ENCODE results near the gene EXD2.
"Not testable (repeated sequence)": the region's sequence is repeated elsewhere in the genome, so short reads cannot be mapped to it uniquely, and the experiment has no call there.

The EXD2 gene

GRCh38 chr14:69267492-69267891 is 76.2 kb downstream of the EXD2 start:
- no peak overlapping the region for H3K9ac ChIP-seq (ENCODE audit: low read depth, low read length)
- H3K4me3 ChIP-seq (ENCODE audit: low read depth, low read length), result no peak overlapping the region
- H3K9me3 ChIP-seq (ENCODE audit: control insufficient read depth, insufficient read depth, low read length), result no peaks in the 10 kb centered on the region
- peaks cover 2% of the 10 kb centered on the region; the same call in 1 of the 2 replicates for H3K4me1 ChIP-seq (ENCODE audit: control insufficient read depth, insufficient read depth, low read length)
- no peak overlapping the region for H3K27ac ChIP-seq (ENCODE audit: low read depth, low read length)
- no peaks in the 10 kb centered on the region for H3K36me3 ChIP-seq (ENCODE audit: control insufficient read depth, insufficient read depth, low read length)
- no peaks in the 10 kb centered on the region; the same call in 1 of the 2 replicates for H3K27me3 ChIP-seq (ENCODE audit: control insufficient read depth, insufficient read depth, low read length)

DNA sequence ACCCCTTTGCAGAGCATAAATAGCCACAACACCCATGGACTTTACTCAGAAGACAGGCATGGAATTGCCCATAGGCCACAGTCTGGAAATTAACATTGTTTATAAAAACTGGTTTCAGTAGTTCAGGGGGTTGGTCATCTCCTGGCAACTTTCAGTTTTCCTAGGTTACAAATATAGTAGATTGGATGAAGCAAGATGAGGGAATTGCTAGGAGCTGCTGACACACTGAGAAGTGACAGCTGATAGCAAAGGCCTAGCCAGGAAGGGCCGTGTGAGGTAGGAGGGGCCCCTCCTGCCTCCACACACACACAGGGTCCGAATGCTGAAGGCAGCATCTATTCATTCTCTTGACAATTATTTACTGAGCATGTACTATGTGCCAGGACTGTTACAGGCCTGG is 76.9 kb downstream of the EXD2 start:
- no peak overlapping the region for H3K9ac ChIP-seq (ENCODE audit: low read depth, low read length)
- no peaks in the 10 kb centered on the region for H3K27me3 ChIP-seq (ENCODE audit: control insufficient read depth, insufficient read depth, low read length)
- H3K4me3 ChIP-seq (ENCODE audit: low read depth, low read length), result no peak overlapping the region
- no peaks in the 10 kb centered on the region for H3K9me3 ChIP-seq (ENCODE audit: control insufficient read depth, insufficient read depth, low read length)
- no peaks in the 10 kb centered on the region for H3K4me1 ChIP-seq (ENCODE audit: control insufficient read depth, insufficient read depth, low read length)
- H3K36me3 ChIP-seq (ENCODE audit: control insufficient read depth, insufficient read depth, low read length), result no peaks in the 10 kb centered on the region
- H3K27ac ChIP-seq (ENCODE audit: low read depth, low read length), result no peak overlapping the region

DNA sequence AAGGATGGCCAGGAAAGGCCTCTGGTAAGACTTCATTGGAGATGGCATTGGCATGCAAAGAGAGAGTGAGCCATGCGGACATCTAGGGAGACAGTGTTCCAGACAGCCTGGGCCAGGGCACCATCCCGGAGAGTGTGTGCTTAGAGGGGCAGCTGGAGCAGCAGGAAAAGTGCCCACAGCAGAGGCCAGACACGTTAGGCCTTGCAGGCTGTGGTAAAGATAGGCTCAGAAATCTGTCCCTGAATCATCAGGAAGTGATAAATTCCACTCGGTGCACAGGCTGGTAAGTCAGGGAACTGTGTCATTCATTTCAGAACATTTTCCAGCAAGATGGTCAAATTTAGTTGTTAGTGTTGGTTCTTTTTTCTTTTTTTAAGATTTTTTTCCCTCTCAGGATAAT is 77.5 kb downstream of the EXD2 start:
- no peak overlapping the region for H3K27ac ChIP-seq (ENCODE audit: low read depth, low read length)
- no peaks in the 10 kb centered on the region for H3K9me3 ChIP-seq (ENCODE audit: control insufficient read depth, insufficient read depth, low read length)
- H3K9ac ChIP-seq (ENCODE audit: low read depth, low read length), result no peak overlapping the region
- H3K4me3 ChIP-seq (ENCODE audit: low read depth, low read length), result no peak overlapping the region
- H3K36me3 ChIP-seq (ENCODE audit: control insufficient read depth, insufficient read depth, low read length), result no peaks in the 10 kb centered on the region
- H3K27me3 ChIP-seq (ENCODE audit: control insufficient read depth, insufficient read depth, low read length), result no peaks in the 10 kb centered on the region
- H3K4me1 ChIP-seq (ENCODE audit: control insufficient read depth, insufficient read depth, low read length), result no peaks in the 10 kb centered on the region

- Histone ChIP-seq H3K9me3 (ENCODE audit: control insufficient read depth, insufficient read depth, low read length) (no peaks in the 10 kb centered on the region), H3K27me3 (ENCODE audit: control insufficient read depth, insufficient read depth, low read length) (no peaks in the 10 kb centered on the region), H3K27ac (ENCODE audit: low read depth, low read length) (no peak overlapping the region), H3K9ac (ENCODE audit: low read depth, low read length) (no peak overlapping the region), H3K4me3 (ENCODE audit: low read depth, low read length) (no peak overlapping the region), H3K4me1 (ENCODE audit: control insufficient read depth, insufficient read depth, low read length) (no peaks in the 10 kb centered on the region), H3K36me3 (ENCODE audit: control insufficient read depth, insufficient read depth, low read length) (no peaks in the 10 kb centered on the region)
Measured at GRCh38 chr14:69269381-69269780, 78.1 kb downstream of the EXD2 start.

- H3K27me3 ChIP-seq (ENCODE audit: control insufficient read depth, insufficient read depth, low read length), result no peaks in the 10 kb centered on the region
- H3K4me3 ChIP-seq (ENCODE audit: low read depth, low read length), result no peak overlapping the region
- no peaks in the 10 kb centered on the region for H3K36me3 ChIP-seq (ENCODE audit: control insufficient read depth, insufficient read depth, low read length)
- no peak overlapping the region for H3K27ac ChIP-seq (ENCODE audit: low read depth, low read length)
- H3K9ac ChIP-seq (ENCODE audit: low read depth, low read length), result no peak overlapping the region
- H3K9me3 ChIP-seq (ENCODE audit: control insufficient read depth, insufficient read depth, low read length), result no peaks in the 10 kb centered on the region
- H3K4me1 ChIP-seq (ENCODE audit: control insufficient read depth, insufficient read depth, low read length), result no peaks in the 10 kb centered on the region
Measured at GRCh38 chr14:69270097-69270496, 78.8 kb downstream of the EXD2 start.

GRCh38 chr14:69270795-69271708 is 79.8 kb downstream of the EXD2 start:
- Histone ChIP-seq H3K27me3 (ENCODE audit: control insufficient read depth, insufficient read depth, low read length) (no peaks in the 10 kb centered on the region), H3K4me3 (ENCODE audit: low read depth, low read length) (no peak overlapping the region), H3K4me1 (ENCODE audit: control insufficient read depth, insufficient read depth, low read length) (no peaks in the 10 kb centered on the region), H3K9me3 (ENCODE audit: control insufficient read depth, insufficient read depth, low read length) (no peaks in the 10 kb centered on the region), H3K9ac (ENCODE audit: low read depth, low read length) (no peak overlapping the region), H3K36me3 (ENCODE audit: control insufficient read depth, insufficient read depth, low read length) (no peaks in the 10 kb centered on the region), H3K27ac (ENCODE audit: low read depth, low read length) (no peak overlapping the region)

DNA sequence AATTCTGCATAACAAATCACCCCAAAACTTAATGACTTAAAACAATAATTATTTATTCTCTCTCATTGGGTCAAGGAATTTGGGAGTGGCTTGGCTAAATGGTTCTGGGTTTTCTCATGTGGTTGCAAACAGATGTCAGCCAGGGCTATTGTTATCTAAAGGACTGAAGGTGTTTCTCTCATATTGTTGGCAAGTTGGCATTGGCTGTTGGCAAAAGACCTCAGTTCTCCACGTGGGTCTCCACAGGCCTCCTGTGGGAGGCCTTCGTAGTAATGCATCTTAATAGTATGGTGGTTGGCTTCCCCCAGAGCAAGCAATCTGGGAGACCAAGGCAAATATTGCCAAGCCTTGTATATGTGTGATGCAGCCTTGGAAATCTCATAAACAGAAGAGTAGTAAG is 83.0 kb downstream of the EXD2 start:
- no peaks in the 10 kb centered on the region for H3K27me3 ChIP-seq (ENCODE audit: control insufficient read depth, insufficient read depth, low read length)
- H3K9me3 ChIP-seq (ENCODE audit: control insufficient read depth, insufficient read depth, low read length), result no peaks in the 10 kb centered on the region
- no peaks in the 10 kb centered on the region for H3K4me1 ChIP-seq (ENCODE audit: control insufficient read depth, insufficient read depth, low read length)
- no peak overlapping the region for H3K4me3 ChIP-seq (ENCODE audit: low read depth, low read length)
- no peak overlapping the region for H3K9ac ChIP-seq (ENCODE audit: low read depth, low read length)
- H3K27ac ChIP-seq (ENCODE audit: low read depth, low read length), result no peak overlapping the region
- H3K36me3 ChIP-seq (ENCODE audit: control insufficient read depth, insufficient read depth, low read length), result no peaks in the 10 kb centered on the region

DNA sequence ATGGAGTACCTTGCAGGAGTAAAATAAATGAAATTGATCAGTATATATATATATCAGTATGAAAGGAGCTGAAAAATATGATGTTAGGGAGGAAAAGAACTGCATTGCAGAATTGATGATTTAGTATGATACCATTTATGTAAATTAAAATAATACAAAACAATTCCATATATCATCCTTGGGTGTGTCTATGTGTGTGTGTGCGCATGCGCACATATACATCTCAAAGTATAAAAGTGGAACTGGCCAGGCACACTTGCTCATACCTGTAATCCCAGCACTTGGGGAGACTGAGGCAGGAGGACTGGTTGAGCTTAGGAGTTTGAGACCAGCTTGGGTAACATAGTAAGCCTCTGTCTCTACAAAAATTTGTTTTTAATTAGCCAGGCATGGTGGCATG is 84.0 kb downstream of the EXD2 start:
- Histone ChIP-seq H3K27me3 (ENCODE audit: control insufficient read depth, insufficient read depth, low read length) (no peaks in the 10 kb centered on the region), H3K9me3 (ENCODE audit: control insufficient read depth, insufficient read depth, low read length) (no peaks in the 10 kb centered on the region), H3K4me1 (ENCODE audit: control insufficient read depth, insufficient read depth, low read length) (no peaks in the 10 kb centered on the region), H3K36me3 (ENCODE audit: control insufficient read depth, insufficient read depth, low read length) (no peaks in the 10 kb centered on the region), H3K4me3 (ENCODE audit: low read depth, low read length) (no peak overlapping the region), H3K27ac (ENCODE audit: low read depth, low read length) (no peak overlapping the region), H3K9ac (ENCODE audit: low read depth, low read length) (no peak overlapping the region)

- not testable (repeated sequence) for H3K9ac ChIP-seq (ENCODE audit: low read depth, low read length); H3K9me3 ChIP-seq (ENCODE audit: control insufficient read depth, insufficient read depth, low read length); H3K27ac ChIP-seq (ENCODE audit: low read depth, low read length); H3K4me3 ChIP-seq (ENCODE audit: low read depth, low read length); H3K27me3 ChIP-seq (ENCODE audit: control insufficient read depth, insufficient read depth, low read length); H3K4me1 ChIP-seq (ENCODE audit: control insufficient read depth, insufficient read depth, low read length); H3K36me3 ChIP-seq (ENCODE audit: control insufficient read depth, insufficient read depth, low read length)
Measured at GRCh38 chr14:69277356-69277755, 86.1 kb downstream of the EXD2 start.

DNA sequence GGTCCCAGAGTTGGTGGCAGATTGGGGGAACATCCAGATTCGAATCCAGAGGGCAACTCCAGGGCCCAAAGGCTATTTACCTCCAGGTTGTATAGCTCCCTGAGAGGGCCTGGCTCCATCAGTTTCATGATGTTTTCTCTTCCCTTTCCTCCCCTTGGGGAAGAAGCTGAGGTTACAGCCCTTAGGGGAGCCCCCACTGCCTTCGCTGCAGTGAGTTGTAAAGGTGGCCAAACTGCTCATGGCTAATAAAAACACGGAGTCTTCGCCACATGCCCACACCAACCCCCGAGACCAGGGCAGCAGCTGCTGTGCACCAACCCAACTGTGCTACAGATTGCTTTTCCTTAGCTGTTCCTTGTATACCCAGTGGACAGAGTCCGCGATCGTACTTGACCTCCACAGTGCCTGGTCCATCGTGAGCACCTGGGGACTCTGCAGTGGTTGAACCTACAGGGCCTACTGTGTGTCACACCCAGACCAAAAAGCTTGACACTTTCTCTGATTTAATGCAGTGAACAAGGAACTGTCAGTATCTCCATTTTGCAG is 89.5 kb downstream of the EXD2 start:
- no peak overlapping the region for H3K9ac ChIP-seq (ENCODE audit: low read depth, low read length)
- no peaks in the 10 kb centered on the region for H3K36me3 ChIP-seq (ENCODE audit: control insufficient read depth, insufficient read depth, low read length)

DNA sequence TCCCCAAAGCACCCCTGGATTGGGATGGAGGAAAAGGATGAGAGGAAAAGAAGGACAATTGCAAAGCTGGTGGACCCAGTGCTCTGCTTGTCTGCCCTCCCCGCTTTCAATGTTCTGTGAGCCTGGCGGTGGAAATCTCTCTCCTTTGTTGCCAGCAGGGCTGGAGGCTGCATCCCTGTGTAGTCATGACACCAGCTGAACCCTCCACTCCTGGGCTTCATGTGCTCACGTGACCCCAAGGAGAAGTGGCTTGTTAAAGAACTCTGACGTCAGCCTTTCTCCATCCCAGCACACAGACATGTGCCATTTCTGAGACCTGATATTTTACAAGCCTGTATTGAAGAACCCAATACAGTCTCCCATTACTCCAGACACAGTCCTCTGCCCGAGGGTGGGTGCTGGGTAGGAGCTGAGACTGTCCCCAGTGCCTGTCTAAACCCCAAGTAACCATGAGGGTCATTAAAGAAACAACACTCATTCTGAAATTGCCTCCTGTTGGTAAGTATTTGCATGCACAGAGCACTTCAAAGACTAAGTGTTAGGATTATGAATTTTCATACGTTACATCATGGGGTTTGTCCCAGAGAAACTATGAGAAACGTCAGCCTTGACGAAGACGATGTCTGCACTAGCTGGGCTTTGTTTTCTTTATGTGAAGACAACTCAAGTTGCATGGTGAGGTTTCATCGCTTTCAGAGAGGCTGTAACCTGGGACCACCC is 90.3 kb downstream of the EXD2 start:
- no peak overlapping the region for H3K9ac ChIP-seq (ENCODE audit: low read depth, low read length)
- H3K9me3 ChIP-seq (ENCODE audit: control insufficient read depth, insufficient read depth, low read length), result no peaks in the 10 kb centered on the region
- H3K36me3 ChIP-seq (ENCODE audit: control insufficient read depth, insufficient read depth, low read length), result no peaks in the 10 kb centered on the region
- no peak overlapping the region for H3K4me3 ChIP-seq (ENCODE audit: low read depth, low read length)
- H3K27ac ChIP-seq (ENCODE audit: low read depth, low read length), result no peak overlapping the region
- no peaks in the 10 kb centered on the region for H3K27me3 ChIP-seq (ENCODE audit: control insufficient read depth, insufficient read depth, low read length)
- no peaks in the 10 kb centered on the region for H3K4me1 ChIP-seq (ENCODE audit: control insufficient read depth, insufficient read depth, low read length)

More for the DNA sequence above, 89.5 kb downstream of the EXD2 start:
- H3K9me3 ChIP-seq (ENCODE audit: control insufficient read depth, insufficient read depth, low read length), result no peaks in the 10 kb centered on the region
- H3K27ac ChIP-seq (ENCODE audit: low read depth, low read length), result no peak overlapping the region
- no peaks in the 10 kb centered on the region for H3K4me1 ChIP-seq (ENCODE audit: control insufficient read depth, insufficient read depth, low read length)
- H3K27me3 ChIP-seq (ENCODE audit: control insufficient read depth, insufficient read depth, low read length), result no peaks in the 10 kb centered on the region
- no peak overlapping the region for H3K4me3 ChIP-seq (ENCODE audit: low read depth, low read length)

All from HUES48 (cell line).